K562 (cell line): ENCODE measurements around the gene SVIL. TPM values are rescaled to one million over a fixed set of nuclear protein-coding genes. Genes with fewer than 3 reads are reported as not detected.

ENCODE experiments used
- ATAC-seq: fragments of 200-7000 bp; cut with Tn5 transposase; 3 replicates; pipeline ENCODE4 v1.9.1; 2020; ENCODE audit warnings: moderate library complexity
- BruUV-seq: library from RNA; stranded (reverse); fragments of 400-500 nt; replicated peaks from 2 replicates; lab custom pipeline; 2021; lab: Mats Ljungman, UMichigan
- CTCF ChIA-PET: fragments of 300-600 bp; formaldehyde crosslinking; extraction: SDS; loops from one replicate; lab custom pipeline; 2021; ENCODE audit warnings: low intra/inter-chr PET ratio; lab: Yijun Ruan, JAX
- POLR2A ChIA-PET: fragments of 300-600, 350-650 bp; sonication (Branson Sonifier 250); formaldehyde crosslinking; extraction: SDS; loops from one replicate; lab custom pipeline; 2021; ENCODE audit warnings: antibody characterized with exemption, inconsistent platforms; lab: Yijun Ruan, JAX
- DNase-seq, 4 experiments: peaks; one replicate each; pipeline versions ENCODE4 v3.0.0 to v3.0.0-alpha.2; 2011 to 2018; ENCODE audit warnings: low spot score in 3 of 4, mixed read lengths in 3 of 4; ENCODE audit errors: extremely low read depth in 1 of 4
- FAIRE-seq: peaks from 2 replicates; lab custom pipeline; 2011; peaks lifted over from hg19 to GRCh38; lab: Jason Lieb, UNC
- H2AFZ ChIP-seq: 2 replicates; pipeline ENCODE4 v1.6.0; 2011; ENCODE audit warnings: low read depth, low read length, control low read depth, inconsistent platforms
- H3K27ac ChIP-seq: fragments of 200-600 bp; 3 replicates; pipeline ENCODE4 v1.8.0; 2011; ENCODE audit warnings: low read depth, mild to moderate bottlenecking, control low read depth, inconsistent platforms, low read length, moderate library complexity, mixed read lengths; ENCODE audit errors: extremely low read depth
- H3K27me3 ChIP-seq, 2 experiments: fragments of 300-600 bp in 1 of 2; 2 replicates in 1 of 2; 3 replicates in 1 of 2; pipeline versions ENCODE4 v1.6.0 to v1.8.0; 2011; ENCODE audit warnings: inconsistent platforms in 2 of 2, low read length in 2 of 2, mild to moderate bottlenecking in 1 of 2, mixed read lengths in 1 of 2, moderate library complexity in 1 of 2; ENCODE audit not compliant: control insufficient read depth in 2 of 2, insufficient read depth in 2 of 2
- H3K36me3 ChIP-seq: fragments of 300-600 bp; 3 replicates; pipeline ENCODE4 v1.8.0; 2011; ENCODE audit warnings: mild to moderate bottlenecking, low read length, inconsistent platforms; ENCODE audit not compliant: control insufficient read depth, insufficient read depth
- H3K4me1 ChIP-seq, 2 experiments: fragments of 200-600 bp in 1 of 2; replicated peaks in 1 of 2; 2 replicates in 1 of 2; 3 replicates in 1 of 2; pipeline versions ENCODE4 v1.5.1 to v1.8.0; 2011; ENCODE audit warnings: inconsistent platforms in 2 of 2, low read length in 2 of 2, mild to moderate bottlenecking in 1 of 2, mixed read lengths in 1 of 2, moderate library complexity in 1 of 2; ENCODE audit not compliant: control insufficient read depth in 2 of 2, insufficient read depth in 2 of 2
- H3K4me2 ChIP-seq: 2 replicates; pipeline ENCODE4 v1.6.1; 2011; ENCODE audit warnings: low read length, control low read depth, inconsistent platforms, mixed read lengths; ENCODE audit not compliant: insufficient read depth
- H3K4me3 ChIP-seq: fragments of 200-600 bp; sonication (generic), shearing (Covaris generic); 2 replicates; pipeline ENCODE4 v1.5.1; 2016; ENCODE audit warnings: control low read depth, inconsistent platforms
- H3K79me2 ChIP-seq: fragments of 200-600 bp; 3 replicates; pipeline ENCODE4 v1.8.0; 2011; ENCODE audit warnings: low read length, inconsistent platforms; ENCODE audit not compliant: control insufficient read depth, insufficient read depth
- H3K9ac ChIP-seq, 2 experiments: 2 replicates each; pipeline versions ENCODE4 v1.6.0 to v1.6.1; 2011; ENCODE audit warnings: low read depth in 2 of 2, low read length in 2 of 2, control low read depth in 1 of 2, inconsistent platforms in 1 of 2, mild to moderate bottlenecking in 1 of 2, mixed read lengths in 1 of 2; ENCODE audit not compliant: insufficient read depth in 1 of 2
- H3K9me1 ChIP-seq: one replicate; pipeline ENCODE4 v1.6.0; 2011; ENCODE audit warnings: inconsistent platforms, mild to moderate bottlenecking, low read length, moderate library complexity; ENCODE audit not compliant: control insufficient read depth, insufficient read depth
- H3K9me3 ChIP-seq: replicated peaks from 2 replicates; pipeline ENCODE4 v1.5.1; 2011; ENCODE audit warnings: low read depth, low read length, inconsistent platforms; ENCODE audit not compliant: control insufficient read depth, insufficient read depth
- H4K20me1 ChIP-seq: replicated peaks from 2 replicates; pipeline ENCODE4 v1.6.1; 2011; ENCODE audit warnings: low read length, inconsistent platforms, mixed read lengths; ENCODE audit not compliant: control insufficient read depth, insufficient read depth
- BCLAF1 ChIP-seq, 2 experiments: fragments of 450-650 bp in 1 of 2; IDR thresholded peaks; 2 replicates each; pipeline ENCODE4 v1.6.1; 2011 to 2017; ENCODE audit warnings: low read depth in 2 of 2, antibody characterized with exemption in 1 of 2, borderline replicate concordance in 1 of 2, low read length in 1 of 2, mild to moderate bottlenecking in 1 of 2, mixed read lengths in 1 of 2; ENCODE audit not compliant: control insufficient read depth in 1 of 2
- CBX8 ChIP-seq: fragments of 200-600 bp; sonication (generic); IDR thresholded peaks from 2 replicates; pipeline ENCODE4 v1.6.1; 2012; ENCODE audit warnings: borderline replicate concordance, mixed run types, low read depth, mild to moderate bottlenecking, moderate library complexity, mixed read lengths, low read length, control low read depth, inconsistent platforms; ENCODE audit not compliant: poor library complexity, severe bottlenecking; ENCODE audit errors: extremely low read depth
- ESRRB ChIP-seq: fragments of 250-450 bp; sonication (Bioruptor Pico); IDR thresholded peaks from 2 replicates; pipeline ENCODE4 v1.5.0; 2020; ENCODE audit warnings: mild to moderate bottlenecking, moderate library complexity, borderline replicate concordance
- FOSL1 ChIP-seq: fragments of 200-800 bp; sonication (Bioruptor generic); conservative IDR thresholded peaks from 2 replicates; pipeline ENCODE4 v1.6.1; 2016; ENCODE audit warnings: missing genetic modification characterization, missing compliant biosample characterization
- FOXJ3 ChIP-seq: sonication (generic); formaldehyde crosslinking; IDR thresholded peaks from 2 replicates; pipeline ENCODE4 v1.4.0; 2020; ENCODE audit warnings: mild to moderate bottlenecking, missing genetic modification reagents
- FOXP1 ChIP-seq: sonication (generic); formaldehyde crosslinking; IDR thresholded peaks from 2 replicates; pipeline ENCODE4 v1.8.0; 2022; ENCODE audit warnings: mild to moderate bottlenecking, missing genetic modification reagents
- MCM3 ChIP-seq: fragments of 450-650 bp; IDR thresholded peaks from 2 replicates; pipeline ENCODE4 v1.6.1; 2016
- MIER1 ChIP-seq: fragments of 450-650 bp; IDR thresholded peaks from 2 replicates; pipeline ENCODE4 v1.6.1; 2016; ENCODE audit warnings: antibody characterized with exemption, mild to moderate bottlenecking, low read depth
- PHB2 ChIP-seq: fragments of 450-650 bp; IDR thresholded peaks from 2 replicates; pipeline ENCODE4 v1.6.1; 2017; ENCODE audit warnings: low read depth
- POLR2H ChIP-seq: IDR thresholded peaks from 2 replicates; pipeline ENCODE4 v1.6.1; 2016; ENCODE audit warnings: missing genetic modification characterization, low read depth, mild to moderate bottlenecking, control low read depth, missing compliant biosample characterization, moderate library complexity
- RCOR1 ChIP-seq, 2 experiments: IDR thresholded peaks; 2 replicates each; pipeline ENCODE4 v1.6.1; 2012; ENCODE audit warnings: low read depth in 2 of 2, low read length in 2 of 2, borderline replicate concordance in 1 of 2, improper control_type of control experiment in 1 of 2
- SMARCA4 ChIP-seq: fragments of 450-650 bp; IDR thresholded peaks from 2 replicates; pipeline ENCODE4 v1.6.1; 2016
- ZBTB2 ChIP-seq: fragments of 450-650 bp; IDR thresholded peaks from 2 replicates; pipeline ENCODE4 v1.6.1; 2016; ENCODE audit warnings: antibody characterized with exemption
- ZFP36 ChIP-seq: fragments of 150-350 bp; IDR thresholded peaks from 2 replicates; pipeline ENCODE4 v1.6.1; 2018; ENCODE audit warnings: low read length, low read depth; ENCODE audit not compliant: partially characterized antibody
- ZKSCAN8 ChIP-seq: fragments of 200-800 bp; sonication (Bioruptor generic); IDR thresholded peaks from 2 replicates; pipeline ENCODE4 v1.6.1; 2016; ENCODE audit warnings: missing genetic modification characterization, missing compliant biosample characterization
- ZNF277 ChIP-seq: fragments of 250-450 bp; sonication (Bioruptor Pico); IDR thresholded peaks from 2 replicates; pipeline ENCODE4 v1.8.0; 2022; ENCODE audit warnings: inconsistent platforms, mild to moderate bottlenecking, moderate library complexity, borderline replicate concordance
- ZNF77 ChIP-seq: fragments of 250-450 bp; sonication (Bioruptor Pico); IDR thresholded peaks from 2 replicates; pipeline ENCODE4 v1.5.0; 2020
- WGBS: fragments of 100-300 bp; shearing (Covaris generic); methylation state at CpG from one replicate; pipeline ENCODE4 v1.1.6; 2016; ENCODE audit warnings: low coverage, mixed read lengths; ENCODE audit not compliant: insufficient coverage; ENCODE audit errors: missing lambda C conversion rate; 5-methylcytosine and 5-hydroxymethylcytosine counted together
- in situ Hi-C: fragments of 300-500 bp; cut with MboI; formaldehyde crosslinking; loops from 4 replicates; pipeline ENCODE4 v1.15.0; 2018; ENCODE audit warnings: inconsistent platforms, mixed read lengths
- intact Hi-C: fragments of 100-400 bp; cut with micrococcal nuclease; formaldehyde crosslinking; loops from 2 replicates; pipeline ENCODE4 v1.14.2; 2022
- polyA plus RNA-seq, 8 experiments: library from polyadenylated mRNA; depleted of rRNA in 4 of 8; stranded (reverse) in 5 of 8; unstranded in 3 of 8; fragments of >200 nt; fragmentation: Nextera tagmentation in 2 of 8; fragmentation: Illumina TruSeq in 1 of 8; extraction: Ambion mirVana in 2 of 8; extraction: Trizol in 1 of 8; gene quantifications; 2 replicates each; pipeline versions ENCODE4 v1.2.1 to v1.2.3, GENCODE V29; 2011 to 2014; ENCODE audit warnings: inconsistent platforms in 1 of 8, missing spikeins in 1 of 8
- total RNA-seq, 7 experiments: library from RNA; depleted of rRNA in 6 of 7; stranded (reverse); fragments of >200 nt in 6 of 7; fragmentation: Illumina TruSeq in 2 of 7; extraction: Trizol in 2 of 7; gene quantifications; 2 replicates each; pipeline versions ENCODE4 v1.2.1 to v1.2.3, GENCODE V29; 2011 to 2021; ENCODE audit warnings: low replicate concordance in 1 of 7

The SVIL gene
- total and polyA plus RNA-seq, 9 of the 15 experiments (the other 6 are each of a cell fraction or from before 2014, with no cell fraction given): under 0.01 to 0.18 (median 0.05) TPM; not detected in 3

- POLR2A ChIA-PET: no interaction called here
- in situ Hi-C loops: no loop called here
- TF ChIP-seq ZFP36 (no peak), CBX8 (no peak), ZNF277 (CRISPR knock-in tag) (no peak), PHB2 (no peak), BCLAF1 (IDR thresholded peaks at IDR 0.05; ENCODE audit: borderline replicate concordance in 1 of 2, control insufficient read depth in 1 of 2, low read depth in 2 of 2, low read length in 1 of 2) (no peak), ZNF77 (CRISPR knock-in tag) (no peak), FOXP1 (no peak), MCM3 (no peak), POLR2H (no peak), RCOR1 (IDR thresholded peaks at IDR 0.05; ENCODE audit: borderline replicate concordance in 1 of 2, low read depth in 2 of 2, low read length in 2 of 2) (no peak), MIER1 (no peak), FOSL1 (tag) (no peak), ZBTB2 (no peak), SMARCA4 (no peak), ZKSCAN8 (CRISPR knock-in tag) (no peak), ESRRB (no peak), FOXJ3 (no peak)
These were observed 23.0 kb upstream of the SVIL start for GRCh38 chr10:29657719-29658274.

More at GRCh38 chr10:29657719-29658274, 23.0 kb upstream of the SVIL start:
- Histone ChIP-seq H3K9me1 (no peaks in the 10 kb centered on the region), H3K27me3 (no peaks in the 10 kb centered on the region), H3K4me1 (no peaks in the 10 kb centered on the region), H3K79me2 (no peaks in the 10 kb centered on the region), H3K4me2 (no peak overlapping the region), H3K9me3 (no peaks in the 10 kb centered on the region), H2AFZ (no peak overlapping the region), H3K4me3 (no peak overlapping the region), H3K36me3 (no peaks in the 10 kb centered on the region), H4K20me1 (no peaks in the 10 kb centered on the region), H3K27ac (no peak overlapping the region), H3K9ac (no peak overlapping the region)
- FAIRE-seq: no peak
- intact Hi-C loops: no loop called here
- no TSS peak for BruUV-seq
- DNase-seq: no peak
- WGBS: 0% methylated on average over 9 of the region's 9 CpGs
- CTCF ChIA-PET: no interaction called here
- no peak for ATAC-seq
